DND-41 (cell line): ENCODE measurements around the gene ADRB2.
"Not testable (repeated sequence)": the region's sequence is repeated elsewhere in the genome, so short reads cannot be mapped to it uniquely, and the experiment has no call there.

Experiments
- ATAC-seq: fragments of 200-7000 bp; cut with Tn5 transposase; 3 replicates; pipeline ENCODE4 v1.9.1; 2021; ENCODE audit warnings: low read depth; ENCODE audit not compliant: insufficient read depth
- DNase-seq: peaks from one replicate; pipeline ENCODE4 v3.0.0-alpha.2; 2020
- H2AFZ ChIP-seq: 2 replicates; pipeline ENCODE4 v1.6.0; 2012; ENCODE audit warnings: low read depth, low read length
- H3K27ac ChIP-seq: 2 replicates; pipeline ENCODE4 v1.5.1; 2012; ENCODE audit warnings: low read length, inconsistent platforms
- H3K27me3 ChIP-seq: fragments of 200-600 bp; sonication (generic); 2 replicates; pipeline ENCODE4 v1.6.0; 2012; ENCODE audit warnings: low read length, mild to moderate bottlenecking, inconsistent platforms; ENCODE audit not compliant: insufficient read depth, poor library complexity
- H3K36me3 ChIP-seq: 2 replicates; pipeline ENCODE4 v1.5.1; 2012; ENCODE audit warnings: low read length, inconsistent platforms; ENCODE audit not compliant: insufficient read depth
- H3K4me1 ChIP-seq: 2 replicates; pipeline ENCODE4 v1.5.1; 2012; ENCODE audit warnings: mild to moderate bottlenecking, low read length; ENCODE audit not compliant: insufficient read depth
- H3K4me2 ChIP-seq: 2 replicates; pipeline ENCODE4 v1.6.0; 2012; ENCODE audit warnings: mild to moderate bottlenecking, moderate library complexity, low read length, inconsistent platforms; ENCODE audit not compliant: insufficient read depth
- H3K4me3 ChIP-seq, 2 experiments: fragments of 200-600 bp in 1 of 2; shearing (Covaris generic) in 1 of 2; 2 replicates each; pipeline ENCODE4 v1.5.1; 2012 to 2016; ENCODE audit warnings: inconsistent platforms in 2 of 2, low read length in 2 of 2, mild to moderate bottlenecking in 2 of 2, low read depth in 1 of 2, moderate library complexity in 1 of 2
- H3K79me2 ChIP-seq: 2 replicates; pipeline ENCODE4 v1.6.0; 2012; ENCODE audit warnings: low read length, inconsistent platforms; ENCODE audit not compliant: insufficient read depth
- H3K9ac ChIP-seq: 2 replicates; pipeline ENCODE4 v1.6.0; 2012; ENCODE audit warnings: low read depth, mild to moderate bottlenecking, inconsistent platforms, low read length, moderate library complexity
- H3K9me3 ChIP-seq: 2 replicates; pipeline ENCODE4 v1.5.1; 2012; ENCODE audit warnings: low read length, moderate library complexity, mild to moderate bottlenecking, inconsistent platforms; ENCODE audit not compliant: insufficient read depth, severe bottlenecking
- H4K20me1 ChIP-seq: 2 replicates; pipeline ENCODE4 v1.6.0; 2012; ENCODE audit warnings: low read length; ENCODE audit not compliant: insufficient read depth
- EZH2 ChIP-seq: IDR thresholded peaks from 3 replicates; pipeline ENCODE4 v1.6.1; 2012; ENCODE audit warnings: borderline replicate concordance, low read depth, mild to moderate bottlenecking, moderate library complexity, low read length, inconsistent platforms; ENCODE audit not compliant: severe bottlenecking
- TF ChIP-seq, protein P1 (sequence below): IDR thresholded peaks from 2 replicates; pipeline ENCODE4 v1.5.1; 2012; ENCODE audit warnings: borderline replicate concordance, low read length, moderate library complexity, mild to moderate bottlenecking; ENCODE audit not compliant: poor library complexity, severe bottlenecking; ENCODE audit errors: extremely low read depth

The ADRB2 gene

DNA sequence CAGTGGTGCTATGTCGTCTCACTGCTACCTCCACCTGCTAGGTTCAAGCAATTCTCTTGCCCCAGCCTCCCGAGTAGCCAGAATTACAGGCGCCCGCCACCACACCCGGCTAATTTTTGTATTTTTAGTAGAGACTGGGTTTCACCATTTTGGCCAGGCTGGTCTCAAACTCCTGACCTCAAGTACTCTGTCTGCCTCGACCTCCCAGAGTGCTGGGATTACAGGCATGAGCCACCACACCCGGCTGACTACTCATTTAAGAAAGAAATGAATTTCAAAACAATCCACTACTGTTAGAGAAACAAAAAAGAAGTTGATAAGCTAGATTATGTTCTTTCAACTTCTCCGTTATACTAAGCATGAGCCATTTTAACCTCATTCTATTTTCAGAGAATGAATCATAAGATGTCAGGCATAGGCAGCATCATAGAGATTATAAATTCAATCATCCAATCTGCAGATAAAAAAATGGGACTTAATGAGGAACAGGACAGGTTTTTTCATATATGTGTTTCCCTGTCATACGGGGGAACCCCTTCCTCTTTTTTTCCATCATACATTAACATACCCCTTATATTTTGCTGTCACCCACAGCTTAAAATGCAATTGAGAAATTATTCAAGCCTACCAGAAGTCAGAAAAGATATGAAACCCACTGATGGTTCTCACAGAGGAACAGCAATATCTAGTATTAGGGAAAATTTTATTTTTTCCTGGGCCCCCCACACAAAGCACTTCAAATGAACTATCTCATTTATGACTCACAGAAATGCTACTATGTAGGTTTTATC lies 26.5 kb upstream of the ADRB2 start:
- Histone ChIP-seq H3K27ac (no peak overlapping the region), H3K27me3 (no peaks in the 10 kb centered on the region), H3K9me3 (no peaks in the 10 kb centered on the region), H3K4me2 (no peak overlapping the region), H3K36me3 (no peaks in the 10 kb centered on the region), H3K4me1 (no peaks in the 10 kb centered on the region), H3K4me3 (no peak overlapping the region), H2AFZ (no peak overlapping the region), H3K9ac (no peak overlapping the region), H3K79me2 (no peaks in the 10 kb centered on the region), H4K20me1 (no peaks in the 10 kb centered on the region)
- DNase-seq (no peak), ATAC-seq (no peak)
- no peak for TF ChIP-seq EZH2
- TF ChIP-seq, protein P1, sequence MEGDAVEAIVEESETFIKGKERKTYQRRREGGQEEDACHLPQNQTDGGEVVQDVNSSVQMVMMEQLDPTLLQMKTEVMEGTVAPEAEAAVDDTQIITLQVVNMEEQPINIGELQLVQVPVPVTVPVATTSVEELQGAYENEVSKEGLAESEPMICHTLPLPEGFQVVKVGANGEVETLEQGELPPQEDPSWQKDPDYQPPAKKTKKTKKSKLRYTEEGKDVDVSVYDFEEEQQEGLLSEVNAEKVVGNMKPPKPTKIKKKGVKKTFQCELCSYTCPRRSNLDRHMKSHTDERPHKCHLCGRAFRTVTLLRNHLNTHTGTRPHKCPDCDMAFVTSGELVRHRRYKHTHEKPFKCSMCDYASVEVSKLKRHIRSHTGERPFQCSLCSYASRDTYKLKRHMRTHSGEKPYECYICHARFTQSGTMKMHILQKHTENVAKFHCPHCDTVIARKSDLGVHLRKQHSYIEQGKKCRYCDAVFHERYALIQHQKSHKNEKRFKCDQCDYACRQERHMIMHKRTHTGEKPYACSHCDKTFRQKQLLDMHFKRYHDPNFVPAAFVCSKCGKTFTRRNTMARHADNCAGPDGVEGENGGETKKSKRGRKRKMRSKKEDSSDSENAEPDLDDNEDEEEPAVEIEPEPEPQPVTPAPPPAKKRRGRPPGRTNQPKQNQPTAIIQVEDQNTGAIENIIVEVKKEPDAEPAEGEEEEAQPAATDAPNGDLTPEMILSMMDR: no peak

DNA sequence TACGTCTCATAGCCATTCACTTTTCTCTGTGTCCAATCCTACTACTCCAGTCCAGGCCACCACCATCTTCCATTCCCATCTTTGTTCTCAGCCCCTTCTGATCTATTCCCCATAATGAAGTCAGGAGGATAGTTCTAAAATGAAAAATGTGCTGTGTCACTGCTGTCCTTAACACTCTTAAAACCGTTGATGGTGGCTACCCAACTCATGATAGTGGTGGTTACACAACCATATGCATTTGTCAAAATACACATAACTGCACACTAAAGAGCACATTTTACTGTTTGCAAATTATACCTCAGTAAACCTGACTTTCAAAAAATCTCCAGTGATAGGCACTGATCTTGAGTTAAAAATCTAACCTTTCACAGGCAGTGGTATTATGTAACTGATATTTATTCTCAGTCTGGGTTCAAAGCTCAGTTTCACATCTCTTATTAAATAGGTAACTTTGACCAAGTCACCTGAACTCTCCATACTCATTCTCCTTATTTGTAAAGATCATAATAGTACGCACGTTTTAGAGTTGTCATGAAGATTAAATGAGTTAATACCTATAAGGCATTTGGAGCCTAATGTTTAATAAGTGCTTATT lies 24.6 kb upstream of the ADRB2 start:
- no peak for ATAC-seq
- Histone ChIP-seq H3K4me3 (no peak overlapping the region), H4K20me1 (no peaks in the 10 kb centered on the region), H3K79me2 (no peaks in the 10 kb centered on the region), H3K9ac (no peak overlapping the region), H3K36me3 (no peaks in the 10 kb centered on the region), H3K27me3 (no peaks in the 10 kb centered on the region), H3K27ac (no peak overlapping the region), H3K4me1 (no peaks in the 10 kb centered on the region), H2AFZ (no peak overlapping the region), H3K4me2 (no peak overlapping the region), H3K9me3 (no peaks in the 10 kb centered on the region)
- TF ChIP-seq, protein P1: no peak
- TF ChIP-seq EZH2: no peak
- DNase-seq: no peak

- not testable (repeated sequence) for DNase-seq, H3K4me3 ChIP-seq, H3K4me1 ChIP-seq, H3K27me3 ChIP-seq, H3K9me3 ChIP-seq, H3K9ac ChIP-seq, ATAC-seq, H3K27ac ChIP-seq, H3K4me2 ChIP-seq, H3K36me3 ChIP-seq, H4K20me1 ChIP-seq, H3K79me2 ChIP-seq, H2AFZ ChIP-seq
These were observed 23.0 kb upstream of the ADRB2 start for GRCh38 chr5:148803451-148803850.

DNA sequence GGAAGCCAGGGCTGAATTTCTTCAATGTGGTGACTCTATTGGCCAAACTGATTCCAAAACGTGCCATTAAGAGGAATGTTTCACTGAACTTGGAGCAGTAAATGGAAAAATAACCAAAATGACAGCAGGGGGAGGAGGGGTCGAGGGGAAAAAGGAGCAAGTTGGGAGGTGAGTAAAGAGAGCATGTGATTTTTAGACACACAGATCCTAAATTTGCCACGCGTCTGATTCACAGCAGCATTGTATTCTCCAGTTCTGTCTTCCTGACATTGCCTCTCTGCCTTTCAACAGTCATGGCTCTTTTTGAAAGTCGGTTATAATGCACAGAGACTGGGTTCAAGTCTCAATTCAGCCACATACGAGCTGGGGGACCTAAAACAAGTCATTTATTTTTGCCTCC lies 22.0 kb upstream of the ADRB2 start:
- DNase-seq (no peak), ATAC-seq (no peak)
- H3K4me1 ChIP-seq: no peaks in the 10 kb centered on the region
- H2AFZ ChIP-seq: no peak overlapping the region
- H3K36me3 ChIP-seq: no peaks in the 10 kb centered on the region
- H3K9me3 ChIP-seq: no peaks in the 10 kb centered on the region
- H3K27me3 ChIP-seq: peaks cover 6% of the 10 kb centered on the region
- no peak overlapping the region for H3K4me2 ChIP-seq
- no peak for TF ChIP-seq EZH2
- TF ChIP-seq, protein P1: no peak
- H3K4me3 ChIP-seq: no peak overlapping the region
- no peak overlapping the region for H3K9ac ChIP-seq
- no peaks in the 10 kb centered on the region for H4K20me1 ChIP-seq
- H3K79me2 ChIP-seq: no peaks in the 10 kb centered on the region
- H3K27ac ChIP-seq: no peak overlapping the region
